ENCODE measurements around the gene OR6F1. TPM values are rescaled to one million over a fixed set of nuclear protein-coding genes. Genes with fewer than 3 reads are reported as not detected.
A peak's percentile ranks its signal among the peaks of the same experiment; 100 is the strongest.

OR6F1 gene
- total RNA-seq, 2 experiments from 2014 or later: not detected

GRCh38 chr1:247681288-247681897 is 35.1 kb downstream of the OR6F1 start:
- no peaks in the 10 kb centered on the region for H3K9me3 ChIP-seq (ENCODE audit: control insufficient read depth in 1 of 2, insufficient read depth in 1 of 2, low read length in 2 of 2)
- DNase-seq (peak in 5 of 14 experiments; percentile 1 to 47 (median 21)), ATAC-seq (ENCODE audit: poor library complexity) (no peak)
- Mint-ChIP-seq H3K27me3 (no peaks in the 10 kb centered on the region), H3K4me1 (ENCODE audit: low read depth) (no peaks in the 10 kb centered on the region), H3K27ac (no peak overlapping the region), H3K36me3 (ENCODE audit: low read depth) (no peaks in the 10 kb centered on the region), H3K4me3 (no peak overlapping the region), H3K9me3 (no peaks in the 10 kb centered on the region)
- intact Hi-C loops (cut with DNase I, micrococcal nuclease): loop anchor here (5.0 kb wide), 1 partner anchor 1126 kb away; no protein-coding TSS in a partner anchor
- TF ChIP-seq CTCF (IDR thresholded peaks at IDR 0.05): peak; percentile 66
- CTCF ChIA-PET: no interaction called here
- no peaks in the 10 kb centered on the region for H3K36me3 ChIP-seq (ENCODE audit: insufficient read depth, low read length)
- POLR2A ChIA-PET: no interaction called here
- no peak overlapping the region for H3K4me3 ChIP-seq (ENCODE audit: low read length)
- no peaks in the 10 kb centered on the region for H3K4me1 ChIP-seq (ENCODE audit: insufficient read depth, low read length)
- no peak overlapping the region for H3K27ac ChIP-seq (ENCODE audit: low read depth in 1 of 2, low read length in 2 of 2)
- H3K27me3 ChIP-seq (ENCODE audit: control insufficient read depth in 1 of 2, insufficient read depth in 2 of 2, low read length in 2 of 2): no peaks in the 10 kb centered on the region

- TF ChIP-seq CTCF (IDR thresholded peaks at IDR 0.05): no peak
- POLR2A ChIA-PET: no interaction called here
- H3K9me3 ChIP-seq (ENCODE audit: control insufficient read depth in 1 of 2, insufficient read depth in 1 of 2, low read length in 2 of 2): no peaks in the 10 kb centered on the region
- no peaks in the 10 kb centered on the region for H3K27me3 ChIP-seq (ENCODE audit: control insufficient read depth in 1 of 2, insufficient read depth in 2 of 2, low read length in 2 of 2)
- no peaks in the 10 kb centered on the region for H3K27me3 Mint-ChIP-seq
- H3K9me3 Mint-ChIP-seq: no peaks in the 10 kb centered on the region
- H3K4me1 ChIP-seq (ENCODE audit: insufficient read depth, low read length): no peaks in the 10 kb centered on the region
- intact Hi-C loops (cut with DNase I, micrococcal nuclease): loop anchor here (5.0 kb wide), 1 partner anchor 1127 kb away; no protein-coding TSS in a partner anchor
- H3K27ac Mint-ChIP-seq: no peak overlapping the region
- H3K4me3 ChIP-seq (ENCODE audit: low read length): no peak overlapping the region
- no peaks in the 10 kb centered on the region for H3K36me3 Mint-ChIP-seq (ENCODE audit: low read depth)
- H3K4me3 Mint-ChIP-seq: no peak overlapping the region
- no peaks in the 10 kb centered on the region for H3K36me3 ChIP-seq (ENCODE audit: insufficient read depth, low read length)
- CTCF ChIA-PET: no interaction called here
- ATAC-seq (ENCODE audit: poor library complexity) (no peak), DNase-seq (no peak)
- H3K27ac ChIP-seq (ENCODE audit: low read depth in 1 of 2, low read length in 2 of 2): no peak overlapping the region
- no peaks in the 10 kb centered on the region for H3K4me1 Mint-ChIP-seq (ENCODE audit: low read depth)
Observed at GRCh38 chr1:247680171-247680570, 36.3 kb downstream of the OR6F1 start.

- H3K36me3 ChIP-seq (ENCODE audit: insufficient read depth, low read length): no peaks in the 10 kb centered on the region
- ChIA-PET CTCF (no interaction called here), POLR2A (no interaction called here)
- H3K9me3 ChIP-seq (ENCODE audit: control insufficient read depth in 1 of 2, insufficient read depth in 1 of 2, low read length in 2 of 2): no peaks in the 10 kb centered on the region
- no peak within 1 kb of the TSS for H3K4me3 ChIP-seq (ENCODE audit: low read length)
- no peak for ATAC-seq (ENCODE audit: poor library complexity)
- intact Hi-C loops (cut with DNase I, micrococcal nuclease): loop anchor here (5.0 kb wide), 1 partner anchor 1128 kb away; no protein-coding TSS in a partner anchor
- no peak within 1 kb of the TSS for H3K27ac Mint-ChIP-seq
- H3K9me3 Mint-ChIP-seq: no peaks in the 10 kb centered on the region
- no peak within 1 kb of the TSS for H3K4me3 Mint-ChIP-seq
- no peaks in the 10 kb centered on the region for H3K27me3 Mint-ChIP-seq
- no peaks in the 10 kb centered on the region for H3K4me1 ChIP-seq (ENCODE audit: insufficient read depth, low read length)
- no peak within 1 kb of the TSS for H3K27ac ChIP-seq (ENCODE audit: low read depth in 1 of 2, low read length in 2 of 2)
- no peak for DNase-seq
- no peaks in the 10 kb centered on the region for H3K27me3 ChIP-seq (ENCODE audit: control insufficient read depth in 1 of 2, insufficient read depth in 2 of 2, low read length in 2 of 2)
- no peaks in the 10 kb centered on the region for H3K36me3 Mint-ChIP-seq (ENCODE audit: low read depth)
- TF ChIP-seq CTCF (IDR thresholded peaks at IDR 0.05): no peak
- no peaks in the 10 kb centered on the region for H3K4me1 Mint-ChIP-seq (ENCODE audit: low read depth)
Observed at GRCh38 chr1:247679639-247680038, 36.8 kb downstream of the OR6F1 start, which contains the start of gene OR13G1. Gene OR13G1 (minus strand): TSS chr1:247679739. CDS start chr1:247673041, 6,698 bp downstream.
